ENCODE results near the gene UQCC5. TPM values are rescaled to one million over a fixed set of nuclear protein-coding genes. Genes with fewer than 3 reads are reported as not detected.
A peak's percentile ranks its signal among the peaks of the same experiment; 100 is the strongest.

Gene UQCC5
- total RNA-seq, 1 experiment from 2014 or later: 37.8 TPM

GRCh38 chr3:52519445-52520140 lies 16.8 kb upstream of the UQCC5 start:
- CTCF ChIA-PET: interaction anchor here (1.4 to 2.1 kb wide), 3 partner anchors 17 to 65 kb away, joined by 3 to 12 read pairs (median 3); partner anchors contain the start of genes TNNC1 and UQCC5
- Mint-ChIP-seq H3K27me3 (ENCODE audit: low read depth) (no peaks in the 10 kb centered on the region; the same call in 1 of the 2 replicates), H3K4me3 (peak overlapping the region; percentile 73), H3K4me1 (peaks cover 7% of the 10 kb centered on the region), H3K9me3 (no peaks in the 10 kb centered on the region), H3K36me3 (peaks cover 8% of the 10 kb centered on the region), H3K27ac (no peak overlapping the region)
- DNase-seq (ENCODE audit: low spot score) (no peak), ATAC-seq (no peak)
- POLR2A ChIA-PET: interaction anchor here (1.0 to 1.7 kb wide), 2 partner anchors 13 to 17 kb away, joined by 3 to 5 read pairs; partner anchors contain the start of gene UQCC5
- TF ChIP-seq ESRRA (CRISPR knock-in tag; IDR thresholded peaks at IDR 0.05; ENCODE audit: borderline replicate concordance) (peak; percentile 29; the same call in 1 of the 2 replicates), FOXP1 (CRISPR knock-in tag; IDR thresholded peaks at IDR 0.05; ENCODE audit: borderline replicate concordance) (no peak)

DNA sequence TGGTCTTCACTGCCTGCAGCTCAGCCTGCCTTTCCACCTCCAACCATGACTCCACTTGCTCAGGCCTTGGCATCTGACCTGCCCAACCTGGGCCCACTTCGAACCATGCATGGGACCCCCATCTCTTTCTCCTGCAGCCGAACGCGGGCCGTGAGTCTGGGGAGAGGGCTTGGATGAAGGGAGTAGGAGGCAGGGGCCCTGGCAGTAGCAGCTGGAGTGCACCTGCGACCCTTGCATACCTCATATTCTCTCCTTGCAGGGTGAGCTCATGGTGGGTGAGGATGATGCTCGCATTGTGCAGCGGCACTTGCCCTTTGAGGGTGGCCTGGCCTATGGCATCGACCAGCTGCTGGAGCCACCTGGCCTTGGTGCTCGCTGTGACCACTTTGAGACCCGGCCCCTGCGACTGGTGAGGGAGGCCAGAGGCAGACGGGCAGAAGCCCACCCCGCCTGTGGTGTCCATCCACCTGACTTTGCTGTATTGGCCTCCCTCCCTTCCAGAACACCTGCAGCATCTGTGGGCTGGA lies 16.2 kb upstream of the UQCC5 start:
- TF ChIP-seq PREB (CRISPR knock-in tag; IDR thresholded peaks at IDR 0.05; ENCODE audit: borderline replicate concordance) (no peak), EMX1 (CRISPR knock-in tag; IDR thresholded peaks at IDR 0.05) (no peak), JAZF1 (CRISPR knock-in tag; IDR thresholded peaks at IDR 0.05) (no peak), HMGA2 (CRISPR knock-in tag; IDR thresholded peaks at IDR 0.05) (no peak), FOXP1 (CRISPR knock-in tag; IDR thresholded peaks at IDR 0.05; ENCODE audit: borderline replicate concordance) (no peak), TEAD1 (CRISPR knock-in tag; IDR thresholded peaks at IDR 0.05) (no peak), ESRRA (CRISPR knock-in tag; IDR thresholded peaks at IDR 0.05; ENCODE audit: borderline replicate concordance) (no peak), SP1 (CRISPR knock-in tag; conservative IDR thresholded peaks at IDR 0.05) (no peak), OVOL2 (CRISPR knock-in tag; IDR thresholded peaks at IDR 0.05; ENCODE audit: borderline replicate concordance) (no peak), RORB (CRISPR knock-in tag; IDR thresholded peaks at IDR 0.05) (no peak), CDX4 (CRISPR knock-in tag; IDR thresholded peaks at IDR 0.05; ENCODE audit: borderline replicate concordance) (no peak), SMAD3 (CRISPR knock-in tag; IDR thresholded peaks at IDR 0.05; ENCODE audit: borderline replicate concordance) (no peak), FOXJ3 (CRISPR knock-in tag; IDR thresholded peaks at IDR 0.05; ENCODE audit: borderline replicate concordance) (no peak)
- TF ChIP-seq, protein P1, sequence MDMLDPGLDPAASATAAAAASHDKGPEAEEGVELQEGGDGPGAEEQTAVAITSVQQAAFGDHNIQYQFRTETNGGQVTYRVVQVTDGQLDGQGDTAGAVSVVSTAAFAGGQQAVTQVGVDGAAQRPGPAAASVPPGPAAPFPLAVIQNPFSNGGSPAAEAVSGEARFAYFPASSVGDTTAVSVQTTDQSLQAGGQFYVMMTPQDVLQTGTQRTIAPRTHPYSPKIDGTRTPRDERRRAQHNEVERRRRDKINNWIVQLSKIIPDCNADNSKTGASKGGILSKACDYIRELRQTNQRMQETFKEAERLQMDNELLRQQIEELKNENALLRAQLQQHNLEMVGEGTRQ (CRISPR knock-in tag; IDR thresholded peaks at IDR 0.05): no peak
- TF ChIP-seq, protein P2, sequence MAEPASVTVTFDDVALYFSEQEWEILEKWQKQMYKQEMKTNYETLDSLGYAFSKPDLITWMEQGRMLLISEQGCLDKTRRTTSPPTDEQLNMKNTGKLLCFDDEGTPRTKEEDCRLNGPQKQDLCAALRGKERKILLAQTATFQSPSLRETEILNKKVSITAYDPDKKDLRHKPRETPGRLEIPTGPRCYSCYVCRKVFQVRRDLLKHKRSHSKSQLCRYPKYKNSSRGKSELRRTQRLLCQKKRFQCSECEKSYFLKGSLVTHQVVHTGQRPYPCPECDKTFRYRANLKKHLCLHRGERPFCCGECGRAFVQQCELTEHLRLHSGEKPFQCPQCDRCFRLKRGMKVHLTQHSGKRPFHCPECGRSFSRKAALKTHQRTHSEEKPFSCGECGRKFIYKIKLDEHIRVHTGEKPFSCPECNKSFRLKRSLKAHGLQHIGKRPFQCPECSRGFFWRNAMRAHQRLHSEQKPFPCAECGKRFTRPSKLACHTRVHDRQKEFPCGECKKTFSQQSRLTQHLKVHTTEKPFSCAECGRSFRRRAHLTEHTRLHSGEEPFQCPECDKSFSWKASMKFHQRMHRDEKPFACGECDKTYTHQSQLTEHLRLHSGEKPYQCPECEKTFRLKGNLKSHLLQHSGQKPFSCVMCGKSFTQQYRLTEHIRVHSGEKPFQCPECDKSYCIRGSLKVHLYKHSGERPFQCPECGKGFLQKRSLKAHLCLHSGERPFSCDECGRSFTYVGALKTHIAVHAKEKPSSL (CRISPR knock-in tag; conservative IDR thresholded peaks at IDR 0.05): no peak
- TF ChIP-seq, protein P3, sequence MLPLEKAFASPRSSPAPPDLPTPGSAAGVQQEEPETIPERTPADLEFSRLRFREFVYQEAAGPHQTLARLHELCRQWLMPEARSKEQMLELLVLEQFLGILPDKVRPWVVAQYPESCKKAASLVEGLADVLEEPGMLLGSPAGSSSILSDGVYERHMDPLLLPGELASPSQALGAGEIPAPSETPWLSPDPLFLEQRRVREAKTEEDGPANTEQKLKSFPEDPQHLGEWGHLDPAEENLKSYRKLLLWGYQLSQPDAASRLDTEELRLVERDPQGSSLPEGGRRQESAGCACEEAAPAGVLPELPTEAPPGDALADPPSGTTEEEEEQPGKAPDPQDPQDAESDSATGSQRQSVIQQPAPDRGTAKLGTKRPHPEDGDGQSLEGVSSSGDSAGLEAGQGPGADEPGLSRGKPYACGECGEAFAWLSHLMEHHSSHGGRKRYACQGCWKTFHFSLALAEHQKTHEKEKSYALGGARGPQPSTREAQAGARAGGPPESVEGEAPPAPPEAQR (CRISPR knock-in tag; IDR thresholded peaks at IDR 0.05): no peak
- TF ChIP-seq, protein P4, sequence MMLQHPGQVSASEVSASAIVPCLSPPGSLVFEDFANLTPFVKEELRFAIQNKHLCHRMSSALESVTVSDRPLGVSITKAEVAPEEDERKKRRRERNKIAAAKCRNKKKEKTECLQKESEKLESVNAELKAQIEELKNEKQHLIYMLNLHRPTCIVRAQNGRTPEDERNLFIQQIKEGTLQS (CRISPR knock-in tag; conservative IDR thresholded peaks at IDR 0.05): no peak
- TF ChIP-seq, protein P5, sequence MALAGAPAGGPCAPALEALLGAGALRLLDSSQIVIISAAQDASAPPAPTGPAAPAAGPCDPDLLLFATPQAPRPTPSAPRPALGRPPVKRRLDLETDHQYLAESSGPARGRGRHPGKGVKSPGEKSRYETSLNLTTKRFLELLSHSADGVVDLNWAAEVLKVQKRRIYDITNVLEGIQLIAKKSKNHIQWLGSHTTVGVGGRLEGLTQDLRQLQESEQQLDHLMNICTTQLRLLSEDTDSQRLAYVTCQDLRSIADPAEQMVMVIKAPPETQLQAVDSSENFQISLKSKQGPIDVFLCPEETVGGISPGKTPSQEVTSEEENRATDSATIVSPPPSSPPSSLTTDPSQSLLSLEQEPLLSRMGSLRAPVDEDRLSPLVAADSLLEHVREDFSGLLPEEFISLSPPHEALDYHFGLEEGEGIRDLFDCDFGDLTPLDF (CRISPR knock-in tag; IDR thresholded peaks at IDR 0.05): no peak
- TF ChIP-seq, protein P6, sequence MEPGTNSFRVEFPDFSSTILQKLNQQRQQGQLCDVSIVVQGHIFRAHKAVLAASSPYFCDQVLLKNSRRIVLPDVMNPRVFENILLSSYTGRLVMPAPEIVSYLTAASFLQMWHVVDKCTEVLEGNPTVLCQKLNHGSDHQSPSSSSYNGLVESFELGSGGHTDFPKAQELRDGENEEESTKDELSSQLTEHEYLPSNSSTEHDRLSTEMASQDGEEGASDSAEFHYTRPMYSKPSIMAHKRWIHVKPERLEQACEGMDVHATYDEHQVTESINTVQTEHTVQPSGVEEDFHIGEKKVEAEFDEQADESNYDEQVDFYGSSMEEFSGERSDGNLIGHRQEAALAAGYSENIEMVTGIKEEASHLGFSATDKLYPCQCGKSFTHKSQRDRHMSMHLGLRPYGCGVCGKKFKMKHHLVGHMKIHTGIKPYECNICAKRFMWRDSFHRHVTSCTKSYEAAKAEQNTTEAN (CRISPR knock-in tag; IDR thresholded peaks at IDR 0.05): no peak
- Mint-ChIP-seq H3K27ac (no peak overlapping the region), H3K4me1 (peaks cover 7% of the 10 kb centered on the region), H3K36me3 (peaks cover 9% of the 10 kb centered on the region), H3K27me3 (ENCODE audit: low read depth) (no peaks in the 10 kb centered on the region; the same call in 1 of the 2 replicates), H3K9me3 (no peaks in the 10 kb centered on the region), H3K4me3 (no peak overlapping the region)
- ChIA-PET POLR2A (interaction anchor here (1.0 kb wide), 1 partner anchor 16 kb away, joined by 3 read pairs; the partner anchor contains the start of gene UQCC5), CTCF (interaction anchor here (1.4 kb wide), 1 partner anchor 16 kb away, joined by 3 read pairs; the partner anchor contains the start of gene UQCC5)
- DNase-seq (ENCODE audit: low spot score): no peak
- ATAC-seq: no peak
